Measurements from ENCODE around the gene ZRANB3.

GRCh38 chr2:135337071-135337470 lies 193.9 kb downstream of the ZRANB3 start:
- TF ChIP-seq GLIS3 (CRISPR knock-in tag; IDR thresholded peaks at IDR 0.05) (no peak), ARNTL (CRISPR knock-in tag; IDR thresholded peaks at IDR 0.05; ENCODE audit: borderline replicate concordance, low read depth) (no peak), CREB5 (CRISPR knock-in tag; IDR thresholded peaks at IDR 0.05; ENCODE audit: low read depth) (no peak), ZNF565 (CRISPR knock-in tag; conservative IDR thresholded peaks at IDR 0.05; ENCODE audit: low read depth) (no peak), PPARA (CRISPR knock-in tag; IDR thresholded peaks at IDR 0.05; ENCODE audit: borderline replicate concordance) (no peak), PATZ1 (CRISPR knock-in tag; IDR thresholded peaks at IDR 0.05; ENCODE audit: borderline replicate concordance) (no peak), TSHZ2 (CRISPR knock-in tag; IDR thresholded peaks at IDR 0.05) (no peak), ZNF70 (CRISPR knock-in tag; IDR thresholded peaks at IDR 0.05) (no peak)

Measured in SK-N-SH treated with all-trans-retinoic acid at 6 μM for 48 hours (cell line).